ENCODE results near the gene INTS1. TPM values are rescaled to one million over a fixed set of nuclear protein-coding genes. Genes with fewer than 3 reads are reported as not detected.

The INTS1 gene
- total and polyA plus RNA-seq, 11 donors, result 35.5 to 67.4 (median 45.3) TPM

- Histone ChIP-seq H3K36me3 (peaks cover 0 to 100% (median 93%) of the 10 kb centered on the region in 9 donors), H3K27ac (no peak overlapping the region), H3K9me3 (no peaks in the 10 kb centered on the region), H3K27me3 (no peaks in the 10 kb centered on the region), H3K4me1 (no peaks in the 10 kb centered on the region), H3K4me3 (no peak overlapping the region)
- ATAC-seq (no peak), DNase-seq (no peak)
- WGBS, 4 donors, result 85 to 93% (median 92%) methylated on average over 24 to 25 of the region's 25 CpGs
- intact Hi-C loops (cut with DNase I), result no loop called here
- no peak for TF ChIP-seq CTCF (IDR thresholded peaks at IDR 0.05)
Observed at GRCh38 chr7:1487466-1487865, 16.7 kb downstream of the INTS1 start.

DNA sequence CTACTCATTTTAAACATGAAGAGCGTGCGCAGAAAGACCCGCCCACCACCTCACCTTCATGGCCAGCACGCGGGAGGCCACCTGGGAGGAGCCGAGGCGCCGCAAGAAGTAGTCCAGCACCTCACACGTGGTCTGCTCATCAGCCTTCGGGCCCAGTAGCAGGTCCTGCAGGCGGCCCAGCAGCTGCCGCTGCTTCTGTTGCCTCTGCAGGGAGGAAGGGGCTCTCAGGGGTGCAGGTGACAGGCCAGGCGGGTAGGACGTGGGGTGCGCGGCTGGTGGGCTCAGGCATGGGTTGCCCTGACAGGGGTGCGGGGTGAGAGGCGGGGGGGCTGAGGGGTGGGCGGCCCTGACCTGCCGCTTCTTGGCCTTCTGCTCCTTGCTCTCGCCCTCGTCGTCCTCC lies 17.6 kb downstream of the INTS1 start:
- H3K9me3 ChIP-seq, result no peaks in the 10 kb centered on the region
- no peaks in the 10 kb centered on the region for H3K27me3 ChIP-seq
- H3K27ac ChIP-seq, result no peak overlapping the region
- no peaks in the 10 kb centered on the region for H3K4me1 ChIP-seq
- DNase-seq (no peak), ATAC-seq (no peak)
- no peak for TF ChIP-seq CTCF (IDR thresholded peaks at IDR 0.05)
- no peak for TF ChIP-seq POLR2A (IDR thresholded peaks at IDR 0.05)
- 92 to 96% (median 94%) methylated on average over 21 to 23 of the region's 23 CpGs for WGBS, 4 donors
- intact Hi-C loops (cut with DNase I), result no loop called here
- H3K4me3 ChIP-seq, result no peak overlapping the region
- peaks cover 0 to 99% (median 92%) of the 10 kb centered on the region in 9 donors for H3K36me3 ChIP-seq

- intact Hi-C loops (cut with DNase I), result no loop called here
- Histone ChIP-seq H3K9me3 (no peaks in the 10 kb centered on the region), H3K36me3 (peaks cover 0 to 99% (median 95%) of the 10 kb centered on the region in 9 donors), H3K27me3 (no peaks in the 10 kb centered on the region), H3K4me3 (no peak overlapping the region), H3K4me1 (no peaks in the 10 kb centered on the region), H3K27ac (no peak overlapping the region)
- DNase-seq (no peak), ATAC-seq (no peak)
- 95 to 98% (median 95%) methylated on average over 11 to 19 of the region's 19 CpGs for WGBS, 4 donors
- TF ChIP-seq POLR2A (IDR thresholded peaks at IDR 0.05), result no peak
- TF ChIP-seq CTCF (IDR thresholded peaks at IDR 0.05), result no peak
Observed at GRCh38 chr7:1485156-1485555, 19.0 kb downstream of the INTS1 start.

DNA sequence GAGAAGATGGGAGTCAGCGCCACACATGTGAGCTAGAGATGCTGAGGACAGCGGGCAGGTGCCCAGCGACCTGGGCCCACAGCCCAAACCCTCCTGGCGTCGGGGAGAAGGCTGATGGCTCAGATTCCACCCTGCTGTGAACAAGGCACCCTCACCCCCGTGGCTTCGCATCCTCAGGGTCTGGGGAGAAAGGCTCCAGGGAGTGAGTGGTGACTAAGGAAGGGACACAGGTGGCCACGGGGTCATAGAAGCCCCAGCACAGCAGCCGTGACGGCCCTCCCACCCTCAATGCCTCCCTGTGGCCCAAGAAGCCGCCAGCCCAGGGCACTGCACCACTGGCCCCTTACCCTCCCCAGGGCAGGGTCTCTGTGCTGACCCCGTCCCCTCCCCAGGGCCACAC lies 19.6 kb downstream of the INTS1 start:
- no peak overlapping the region for H3K4me3 ChIP-seq

More for the DNA sequence above, 19.6 kb downstream of the INTS1 start:
- 86 to 94% (median 92%) methylated on average over 7 to 12 of the region's 12 CpGs for WGBS, 4 donors
- Histone ChIP-seq H3K36me3 (peaks cover 0 to 99% (median 94%) of the 10 kb centered on the region in 9 donors), H3K9me3 (no peaks in the 10 kb centered on the region), H3K4me1 (no peaks in the 10 kb centered on the region), H3K27me3 (no peaks in the 10 kb centered on the region), H3K27ac (no peak overlapping the region)
- DNase-seq (no peak), ATAC-seq (no peak)
- intact Hi-C loops (cut with DNase I), result no loop called here
- no peak for TF ChIP-seq POLR2A (IDR thresholded peaks at IDR 0.05)
- no peak for TF ChIP-seq CTCF (IDR thresholded peaks at IDR 0.05)

Measured in heart left ventricle (tissue), 16 donors.